DMS53 treated with DMSO at 0.1 percent for 48 hours (cell line): ENCODE measurements around the gene PDK1.

Experiments
- DNase-seq: peaks from one replicate; lab custom pipeline; 2025; ENCODE audit not compliant: unreplicated experiment; lab: John Stamatoyannopoulos, UW

The PDK1 gene

GRCh38 chr2:172639823-172640222 lies 83.9 kb downstream of the PDK1 start:
- no peak for DNase-seq

- DNase-seq: peak; percentile 69
Observed at GRCh38 chr2:172640389-172640788, 84.5 kb downstream of the PDK1 start.

- no peak for DNase-seq
Observed at GRCh38 chr2:172642301-172643020, 86.6 kb downstream of the PDK1 start.

GRCh38 chr2:172643142-172643541 lies 87.3 kb downstream of the PDK1 start:
- DNase-seq: no peak

GRCh38 chr2:172647439-172647838 lies 91.5 kb downstream of the PDK1 start:
- DNase-seq: no peak

GRCh38 chr2:172655091-172655837 lies 99.4 kb downstream of the PDK1 start:
- DNase-seq: no peak

GRCh38 chr2:172655838-172656573 lies 100.1 kb downstream of the PDK1 start:
- DNase-seq: no peak
